Endothelial cell of umbilical vein (primary cell): ENCODE results near the gene TSEN54. TPM values are rescaled to one million over a fixed set of nuclear protein-coding genes. Genes with fewer than 3 reads are reported as not detected.
A peak's percentile ranks its signal among the peaks of the same experiment; 100 is the strongest.

Experiments
- BruUV-seq: library from RNA; stranded (reverse); fragments of 400-500 nt; replicated peaks from 2 replicates; lab custom pipeline; 2021; lab: Mats Ljungman, UMichigan
- CTCF ChIA-PET: fragments of 300-600, 350-600 bp; sonication (Branson Sonifier 250); formaldehyde crosslinking; loops from one replicate; lab custom pipeline; 2021; ENCODE audit warnings: antibody characterized with exemption, inconsistent platforms; lab: Charles Lee
- POLR2A ChIA-PET: fragments of 300-600, 350-600 bp; sonication (Branson Sonifier 250); formaldehyde crosslinking; loops from one replicate; lab custom pipeline; 2021; ENCODE audit warnings: antibody characterized with exemption, inconsistent platforms; lab: Charles Lee
- DNase-seq: peaks from one replicate; pipeline ENCODE4 v3.0.0-alpha.2; 2011; ENCODE audit warnings: low read depth, low spot score
- FAIRE-seq: peaks from 2 replicates; lab custom pipeline; 2011; peaks lifted over from hg19 to GRCh38; lab: Jason Lieb, UNC
- H2AFZ ChIP-seq: 2 replicates; pipeline ENCODE4 v1.6.0; 2012; ENCODE audit warnings: low read depth, low read length, control low read depth, inconsistent platforms
- H3K27ac ChIP-seq: 2 replicates; pipeline ENCODE4 v1.5.1; 2011; ENCODE audit warnings: low read depth, mild to moderate bottlenecking, control low read depth, low read length, moderate library complexity; ENCODE audit not compliant: insufficient read depth
- H3K27me3 ChIP-seq, 2 experiments: 2 replicates each; pipeline versions ENCODE4 v1.6.0 to v1.6.1; 2011; ENCODE audit warnings: low read length in 2 of 2, mixed read lengths in 1 of 2; ENCODE audit not compliant: control insufficient read depth in 2 of 2, insufficient read depth in 2 of 2
- H3K36me3 ChIP-seq, 2 experiments: 2 replicates in 1 of 2; 3 replicates in 1 of 2; pipeline ENCODE4 v1.5.1; 2011; ENCODE audit warnings: low read length in 2 of 2, mild to moderate bottlenecking in 1 of 2, moderate library complexity in 1 of 2; ENCODE audit not compliant: control insufficient read depth in 2 of 2, insufficient read depth in 2 of 2; ENCODE audit errors: extremely low read depth in 1 of 2
- H3K4me1 ChIP-seq: 3 replicates; pipeline ENCODE4 v1.5.1; 2011; ENCODE audit warnings: mild to moderate bottlenecking, low read length; ENCODE audit not compliant: control insufficient read depth, insufficient read depth; ENCODE audit errors: extremely low read depth
- H3K4me2 ChIP-seq: 2 replicates; pipeline ENCODE4 v1.6.1; 2011; ENCODE audit warnings: low read length, control low read depth, mixed read lengths; ENCODE audit not compliant: insufficient read depth
- H3K4me3 ChIP-seq, 3 experiments: fragments of 200-600 bp in 1 of 3; sonication (generic), shearing (Covaris generic) in 1 of 3; replicated peaks in 1 of 3; 2 replicates each; pipeline ENCODE4 v1.5.1; 2011 to 2016; ENCODE audit warnings: control low read depth in 3 of 3, low read length in 3 of 3, mild to moderate bottlenecking in 2 of 3, inconsistent platforms in 1 of 3, low read depth in 1 of 3, moderate library complexity in 1 of 3; ENCODE audit not compliant: insufficient read depth in 1 of 3
- H3K79me2 ChIP-seq: 2 replicates; pipeline ENCODE4 v1.6.0; 2012; ENCODE audit warnings: low read length, inconsistent platforms; ENCODE audit not compliant: control insufficient read depth, insufficient read depth
- H3K9ac ChIP-seq: replicated peaks from 2 replicates; pipeline ENCODE3; 2011; ENCODE audit warnings: low read length, control low read depth; ENCODE audit not compliant: insufficient read depth; ENCODE audit errors: extremely low read depth
- H3K9me1 ChIP-seq: replicated peaks from 3 replicates; pipeline ENCODE4 v1.6.0; 2011; ENCODE audit warnings: mild to moderate bottlenecking, low read length; ENCODE audit not compliant: control insufficient read depth, insufficient read depth; ENCODE audit errors: extremely low read depth
- H3K9me3 ChIP-seq: replicated peaks from 2 replicates; pipeline ENCODE4 v1.5.1; 2012; ENCODE audit warnings: low read length, inconsistent platforms; ENCODE audit not compliant: control insufficient read depth, insufficient read depth
- H4K20me1 ChIP-seq: replicated peaks from 2 replicates; pipeline ENCODE3; 2011; ENCODE audit warnings: mild to moderate bottlenecking, low read length; ENCODE audit not compliant: control insufficient read depth, insufficient read depth; ENCODE audit errors: extremely low read depth
- CTCF ChIP-seq, 2 donors: IDR thresholded peaks; 1 replicate in 1 of 2; 2 replicates in 1 of 2; pipeline ENCODE4 v1.5.1; 2011; ENCODE audit warnings: low read length in 2 of 2, mild to moderate bottlenecking in 2 of 2, moderate library complexity in 2 of 2, control low read depth in 1 of 2, inconsistent platforms in 1 of 2, low read depth in 1 of 2; ENCODE audit not compliant: insufficient read depth in 1 of 2; ENCODE audit errors: extremely low read depth in 1 of 2
- EZH2 ChIP-seq: IDR thresholded peaks from 2 replicates; pipeline ENCODE4 v1.6.1; 2012; ENCODE audit warnings: borderline replicate concordance, low read depth, mild to moderate bottlenecking, moderate library complexity, low read length, inconsistent platforms; ENCODE audit not compliant: severe bottlenecking
- FOS ChIP-seq: IDR thresholded peaks from 2 replicates; pipeline ENCODE4 v1.6.1; 2011; ENCODE audit warnings: mild to moderate bottlenecking, low read length, moderate library complexity, borderline replicate concordance; ENCODE audit not compliant: insufficient read depth
- GATA2 ChIP-seq: IDR thresholded peaks from 2 replicates; pipeline ENCODE4 v1.7.0; 2011; ENCODE audit warnings: low read depth, mild to moderate bottlenecking, moderate library complexity, mixed read lengths, low read length; ENCODE audit not compliant: insufficient read length, insufficient read depth
- JUN ChIP-seq: IDR thresholded peaks from 2 replicates; pipeline ENCODE4 v1.6.1; 2011; ENCODE audit warnings: borderline replicate concordance, low read depth; ENCODE audit not compliant: insufficient read length, insufficient read depth
- MAX ChIP-seq: IDR thresholded peaks from 2 replicates; pipeline ENCODE4 v1.6.1; 2011; ENCODE audit not compliant: insufficient read depth, insufficient read length
- MYC ChIP-seq: IDR thresholded peaks from one replicate; pipeline ENCODE4 v1.6.1; 2011; ENCODE audit warnings: mild to moderate bottlenecking, low read depth, low read length
- POLR2A ChIP-seq: IDR thresholded peaks from 2 replicates; pipeline ENCODE4 v1.6.1; 2012; ENCODE audit warnings: low read depth, mild to moderate bottlenecking, control low read depth, low read length
- POLR2AphosphoS5 ChIP-seq: IDR thresholded peaks from 2 replicates; pipeline ENCODE4 v1.6.1; 2012; ENCODE audit warnings: low read depth, mild to moderate bottlenecking, control low read depth, low read length, moderate library complexity; ENCODE audit not compliant: insufficient read depth
- dilution Hi-C: fragments of 300-500 bp; cut with MboI; formaldehyde crosslinking; loops from one replicate; pipeline ENCODE4 v1.15.0; 2019; ENCODE audit warnings: low sequenced_read_pairs; ENCODE audit not compliant: extremely low pct_ligation_motif_present
- intact Hi-C: fragments of 100-400 bp; cut with micrococcal nuclease; formaldehyde crosslinking; loops from one replicate; pipeline ENCODE4 v1.10.0; 2022
- polyA plus RNA-seq, 4 experiments: library from polyadenylated mRNA; depleted of rRNA in 3 of 4; stranded (reverse) in 3 of 4; unstranded in 1 of 4; fragments of >200 nt; gene quantifications; 2 replicates each; pipeline versions ENCODE4 v1.2.1 to v1.2.3, GENCODE V29; 2011 to 2012; ENCODE audit warnings: missing spikeins in 1 of 4
- total RNA-seq: library from RNA; stranded (reverse); gene quantifications from 2 replicates; pipeline ENCODE4 v1.2.3, GENCODE V29; 2021

TSEN54 gene
- total and polyA plus RNA-seq, 2 donors (not counting 3 experiments of a cell fraction or from before 2014, with no cell fraction given), result 22.3 to 26.3 TPM

GRCh38 chr17:75499313-75500022 lies 16.9 kb upstream of the TSEN54 start:
- FAIRE-seq, result no peak
- POLR2A ChIA-PET, result no interaction called here
- TSS peak; percentile 55 for BruUV-seq

More at GRCh38 chr17:75499313-75500022, 16.9 kb upstream of the TSEN54 start:
- Histone ChIP-seq H3K79me2 (no peaks in the 10 kb centered on the region), H4K20me1 (no peaks in the 10 kb centered on the region), H3K27ac (no peak overlapping the region), H3K9ac (no peak overlapping the region), H3K4me2 (no peak overlapping the region), H3K9me1 (no peaks in the 10 kb centered on the region), H3K36me3 (peaks cover 0 to 38% of the 10 kb centered on the region in 2 experiments), H3K9me3 (no peaks in the 10 kb centered on the region), H3K4me3 (no peak overlapping the region), H3K4me1 (peaks cover 3% of the 10 kb centered on the region), H3K27me3 (no peaks in the 10 kb centered on the region), H2AFZ (no peak overlapping the region)
- dilution Hi-C loops, result no loop called here
- CTCF ChIA-PET, result interaction anchor here (0.6 to 0.8 kb wide), 3 partner anchors 13 to 20 kb away, joined by 3 read pairs; partner anchors contain the start of gene TSEN54
- intact Hi-C loops, result no loop called here
- TF ChIP-seq GATA2, result no peak
- TF ChIP-seq JUN, result no peak
- TF ChIP-seq FOS, result no peak
- TF ChIP-seq MYC, result no peak
- TF ChIP-seq CTCF (IDR thresholded peaks at IDR 0.05; ENCODE audit: extremely low read depth in 1 of 2, insufficient read depth in 1 of 2, low read depth in 1 of 2, low read length in 2 of 2), result no peak
- no peak for TF ChIP-seq EZH2
- no peak for TF ChIP-seq MAX
- TF ChIP-seq POLR2A, result no peak
- TF ChIP-seq POLR2AphosphoS5, result no peak
- no peak for DNase-seq
